Glutamatergic neuron (in vitro differentiated cells): ENCODE data around the gene CSTPP1. TPM values are rescaled to one million over a fixed set of nuclear protein-coding genes. Genes with fewer than 3 reads are reported as not detected.
"Not testable (repeated sequence)": the region's sequence is repeated elsewhere in the genome, so short reads cannot be mapped to it uniquely, and the experiment has no call there.

Source experiments
- DNase-seq: peaks from one replicate; pipeline ENCODE4 v3.0.0; 2022
- H3K27ac Mint-ChIP-seq: one replicate; pipeline ENCODE4 v1.8.0; 2020; ENCODE audit warnings: mild to moderate bottlenecking, mixed read lengths, inconsistent platforms; ENCODE audit not compliant: unreplicated experiment
- H3K27me3 Mint-ChIP-seq: one replicate; pipeline ENCODE4 v1.8.0; 2020; ENCODE audit warnings: mild to moderate bottlenecking, moderate library complexity, mixed read lengths, inconsistent platforms; ENCODE audit not compliant: unreplicated experiment
- H3K36me3 Mint-ChIP-seq: one replicate; pipeline ENCODE4 v1.8.0; 2020; ENCODE audit warnings: mild to moderate bottlenecking, mixed read lengths, inconsistent platforms; ENCODE audit not compliant: unreplicated experiment
- H3K4me1 Mint-ChIP-seq: one replicate; pipeline ENCODE4 v1.8.0; 2020; ENCODE audit warnings: mild to moderate bottlenecking, low read depth, mixed read lengths, inconsistent platforms; ENCODE audit not compliant: unreplicated experiment
- H3K4me3 Mint-ChIP-seq: one replicate; pipeline ENCODE4 v1.8.0; 2020; ENCODE audit warnings: mild to moderate bottlenecking, mixed read lengths, inconsistent platforms; ENCODE audit not compliant: unreplicated experiment
- H3K9me3 Mint-ChIP-seq: one replicate; pipeline ENCODE4 v1.8.0; 2020; ENCODE audit warnings: mild to moderate bottlenecking, moderate library complexity, mixed read lengths, inconsistent platforms; ENCODE audit not compliant: unreplicated experiment
- CTCF ChIP-seq: fragments of 200-600 bp; sonication (generic); IDR thresholded peaks from one replicate; pipeline ENCODE4 v1.5.0; 2021; ENCODE audit not compliant: partially characterized antibody, unreplicated experiment
- total RNA-seq: library from RNA; stranded (reverse); fragmentation: NEBNext Ultra II Directional; extraction: Animal tissue kit (Norgen Biotek cat#: 25700); gene quantifications from one replicate; pipeline ENCODE4 v1.2.1, GENCODE V29; 2021; ENCODE audit not compliant: unreplicated experiment

The CSTPP1 gene
- total RNA-seq, 1 donor from 2014 or later = 35.5 TPM

- no peak for TF ChIP-seq CTCF
- H3K36me3 Mint-ChIP-seq = no peaks in the 10 kb centered on the region
- H3K4me1 Mint-ChIP-seq = no peaks in the 10 kb centered on the region
- H3K27me3 Mint-ChIP-seq = no peaks in the 10 kb centered on the region
- no peak overlapping the region for H3K27ac Mint-ChIP-seq
- no peak overlapping the region for H3K4me3 Mint-ChIP-seq
- no peaks in the 10 kb centered on the region for H3K9me3 Mint-ChIP-seq
- DNase-seq = no peak
Observed at GRCh38 chr11:47070769-47071168, 134.2 kb downstream of the CSTPP1 start.

GRCh38 chr11:47071341-47071740, 134.8 kb downstream of the CSTPP1 start:
- H3K4me1 Mint-ChIP-seq = no peaks in the 10 kb centered on the region
- no peak overlapping the region for H3K27ac Mint-ChIP-seq
- no peak overlapping the region for H3K4me3 Mint-ChIP-seq
- no peak for DNase-seq
- no peak for TF ChIP-seq CTCF
- no peaks in the 10 kb centered on the region for H3K9me3 Mint-ChIP-seq
- H3K36me3 Mint-ChIP-seq = no peaks in the 10 kb centered on the region
- H3K27me3 Mint-ChIP-seq = no peaks in the 10 kb centered on the region

- TF ChIP-seq CTCF = no peak
- no peak overlapping the region for H3K27ac Mint-ChIP-seq
- no peaks in the 10 kb centered on the region for H3K36me3 Mint-ChIP-seq
- H3K9me3 Mint-ChIP-seq = no peaks in the 10 kb centered on the region
- H3K27me3 Mint-ChIP-seq = no peaks in the 10 kb centered on the region
- no peak overlapping the region for H3K4me3 Mint-ChIP-seq
- no peaks in the 10 kb centered on the region for H3K4me1 Mint-ChIP-seq
- DNase-seq = no peak
Observed at GRCh38 chr11:47071791-47072261, 135.3 kb downstream of the CSTPP1 start.

GRCh38 chr11:47078751-47079521, 142.4 kb downstream of the CSTPP1 start:
- DNase-seq = no peak
- Mint-ChIP-seq H3K4me3 (no peak overlapping the region), H3K4me1 (no peaks in the 10 kb centered on the region), H3K27me3 (no peaks in the 10 kb centered on the region), H3K36me3 (no peaks in the 10 kb centered on the region), H3K27ac (no peak overlapping the region), H3K9me3 (no peaks in the 10 kb centered on the region)
- no peak for TF ChIP-seq CTCF

- not testable (repeated sequence) for H3K27ac Mint-ChIP-seq, H3K4me1 Mint-ChIP-seq, H3K9me3 Mint-ChIP-seq, DNase-seq, H3K36me3 Mint-ChIP-seq, H3K27me3 Mint-ChIP-seq, H3K4me3 Mint-ChIP-seq
Observed at GRCh38 chr11:47080775-47081174, 144.2 kb downstream of the CSTPP1 start.
